ENCODE measurements around the gene TTC1.
"Not testable (repeated sequence)": the region's sequence is repeated elsewhere in the genome, so short reads cannot be mapped to it uniquely, and the experiment has no call there.

Gene TTC1

GRCh38 chr5:160008877-160009590 lies at the start of gene TTC1:
Gene TTC1 (plus strand): TSS chr5:160009139. CDS start chr5:160010529, 1,390 bp downstream.
- peak; percentile 92 to 94 for DNase-seq

- no peak for DNase-seq
Measured at GRCh38 chr5:159961176-159962160, 47.5 kb upstream of the TTC1 start.

- DNase-seq: no peak
Measured at GRCh38 chr5:159962214-159962613, 46.7 kb upstream of the TTC1 start.

- DNase-seq: no peak
Measured at GRCh38 chr5:159963935-159964334, 45.0 kb upstream of the TTC1 start.

GRCh38 chr5:159965031-159965837 lies 43.7 kb upstream of the TTC1 start:
- no peak for DNase-seq

GRCh38 chr5:159965838-159966128 lies 43.2 kb upstream of the TTC1 start:
- DNase-seq: not testable (repeated sequence)

- no peak for DNase-seq
Measured at GRCh38 chr5:159969966-159970365, 39.0 kb upstream of the TTC1 start.

GRCh38 chr5:159971038-159971437 lies 37.9 kb upstream of the TTC1 start:
- DNase-seq: no peak

- no peak for DNase-seq
Measured at GRCh38 chr5:159971514-159971913, 37.4 kb upstream of the TTC1 start.

GRCh38 chr5:159971931-159972461 lies 36.9 kb upstream of the TTC1 start:
- DNase-seq: no peak

GRCh38 chr5:159972538-159973362 lies 36.2 kb upstream of the TTC1 start:
- no peak for DNase-seq

GRCh38 chr5:159975462-159976019 lies 33.4 kb upstream of the TTC1 start:
- DNase-seq: no peak

- no peak for DNase-seq
Measured at GRCh38 chr5:159976921-159977320, 32.0 kb upstream of the TTC1 start.

GRCh38 chr5:159978358-159978757 lies 30.6 kb upstream of the TTC1 start:
- DNase-seq: no peak

GRCh38 chr5:159982421-159983173 lies 26.3 kb upstream of the TTC1 start:
- DNase-seq: no peak

GRCh38 chr5:159987031-159987674 lies 21.8 kb upstream of the TTC1 start:
- DNase-seq: peak; percentile 67 to 71

- no peak for DNase-seq
Measured at GRCh38 chr5:159990506-159990905, 18.4 kb upstream of the TTC1 start.

GRCh38 chr5:159992566-159992965 lies 16.4 kb upstream of the TTC1 start:
- DNase-seq: no peak

GRCh38 chr5:159993194-159993593 lies 15.7 kb upstream of the TTC1 start:
- DNase-seq: no peak

- no peak for DNase-seq
Measured at GRCh38 chr5:159995907-159996306, 13.0 kb upstream of the TTC1 start.
